ENCODE measurements around the gene TECPR1. TPM values are rescaled to one million over a fixed set of nuclear protein-coding genes. Genes with fewer than 3 reads are reported as not detected.
A peak's percentile ranks its signal among the peaks of the same experiment; 100 is the strongest.

TECPR1 gene
- total RNA-seq, 1 experiment from 2014 or later = 26.4 TPM

DNA sequence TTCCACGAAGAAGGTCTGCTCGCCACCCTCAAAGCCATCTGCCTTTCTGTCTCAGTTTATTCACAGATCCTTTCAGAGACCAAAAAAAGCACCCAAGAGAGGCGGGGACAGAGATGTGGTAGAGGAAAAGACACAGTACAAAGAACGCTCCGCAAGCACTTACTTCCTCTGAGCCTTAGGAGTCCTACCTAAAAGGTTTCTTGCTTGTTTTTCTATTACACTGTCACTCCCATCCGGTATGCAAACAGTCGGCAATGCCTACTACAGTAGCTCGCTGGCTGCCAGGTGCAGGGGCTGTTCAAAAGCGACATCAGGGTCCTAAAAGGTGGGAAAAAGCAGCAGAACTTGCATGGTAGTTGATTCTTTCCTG lies 816 bp downstream of the TECPR1 start:
- H3K36me3 ChIP-seq (ENCODE audit: control insufficient read depth, insufficient read depth, low read length) = no peaks in the 10 kb centered on the region
- peaks cover 8% of the 10 kb centered on the region; the same call in 1 of the 2 replicates for H3K4me1 ChIP-seq
- Mint-ChIP-seq H3K27ac (ENCODE audit: unreplicated experiment) (peak overlapping the region; percentile 85), H3K4me3 (ENCODE audit: unreplicated experiment) (peak overlapping the region; percentile 91), H3K4me1 (ENCODE audit: low read depth, unreplicated experiment) (peaks cover 9% of the 10 kb centered on the region), H3K9me3 (ENCODE audit: unreplicated experiment) (no peaks in the 10 kb centered on the region), H3K27me3 (ENCODE audit: insufficient read depth, unreplicated experiment) (no peaks in the 10 kb centered on the region), H3K36me3 (ENCODE audit: insufficient read depth, unreplicated experiment) (peaks cover 15% of the 10 kb centered on the region)
- H3K4me3 ChIP-seq (ENCODE audit: low read depth, low read length) = peak overlapping the region; percentile 68
- CTCF ChIA-PET = interaction anchor here (0.6 to 1.1 kb wide), 2 partner anchors 15 to 1235 kb away, joined by 3 to 10 read pairs; no protein-coding TSS in a partner anchor
- no peak for DNase-seq
- TF ChIP-seq, protein P1, sequence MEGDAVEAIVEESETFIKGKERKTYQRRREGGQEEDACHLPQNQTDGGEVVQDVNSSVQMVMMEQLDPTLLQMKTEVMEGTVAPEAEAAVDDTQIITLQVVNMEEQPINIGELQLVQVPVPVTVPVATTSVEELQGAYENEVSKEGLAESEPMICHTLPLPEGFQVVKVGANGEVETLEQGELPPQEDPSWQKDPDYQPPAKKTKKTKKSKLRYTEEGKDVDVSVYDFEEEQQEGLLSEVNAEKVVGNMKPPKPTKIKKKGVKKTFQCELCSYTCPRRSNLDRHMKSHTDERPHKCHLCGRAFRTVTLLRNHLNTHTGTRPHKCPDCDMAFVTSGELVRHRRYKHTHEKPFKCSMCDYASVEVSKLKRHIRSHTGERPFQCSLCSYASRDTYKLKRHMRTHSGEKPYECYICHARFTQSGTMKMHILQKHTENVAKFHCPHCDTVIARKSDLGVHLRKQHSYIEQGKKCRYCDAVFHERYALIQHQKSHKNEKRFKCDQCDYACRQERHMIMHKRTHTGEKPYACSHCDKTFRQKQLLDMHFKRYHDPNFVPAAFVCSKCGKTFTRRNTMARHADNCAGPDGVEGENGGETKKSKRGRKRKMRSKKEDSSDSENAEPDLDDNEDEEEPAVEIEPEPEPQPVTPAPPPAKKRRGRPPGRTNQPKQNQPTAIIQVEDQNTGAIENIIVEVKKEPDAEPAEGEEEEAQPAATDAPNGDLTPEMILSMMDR (IDR thresholded peaks at IDR 0.05; ENCODE audit: insufficient read depth in 1 of 2, low read depth in 1 of 2, low read length in 1 of 2, severe bottlenecking in 1 of 2, unreplicated experiment in 1 of 2) = no peak
- H3K9me3 ChIP-seq = no peaks in the 10 kb centered on the region
- intact Hi-C loops (cut with micrococcal nuclease; ENCODE audit: unreplicated experiment) = loop anchor here (1.0 kb wide), 1 partner anchor 30 kb away; the partner anchor contains the start of gene BRI3
- no peaks in the 10 kb centered on the region for H3K27me3 ChIP-seq (replicated peaks; ENCODE audit: control insufficient read depth, insufficient read depth, low read length)
- BruUV-seq (replicated peaks) = no TSS peak
- POLR2A ChIA-PET = interaction anchor here (0.6 kb wide), 1 partner anchor 9 kb away, joined by 4 read pairs; no protein-coding TSS in a partner anchor

- Mint-ChIP-seq H3K4me1 (ENCODE audit: low read depth, unreplicated experiment) (peaks cover 9% of the 10 kb centered on the region), H3K4me3 (ENCODE audit: unreplicated experiment) (peak overlapping the region; percentile 91), H3K27me3 (ENCODE audit: insufficient read depth, unreplicated experiment) (no peaks in the 10 kb centered on the region), H3K36me3 (ENCODE audit: insufficient read depth, unreplicated experiment) (peaks cover 15% of the 10 kb centered on the region), H3K27ac (ENCODE audit: unreplicated experiment) (peak overlapping the region; percentile 85), H3K9me3 (ENCODE audit: unreplicated experiment) (no peaks in the 10 kb centered on the region)
- Histone ChIP-seq H3K4me3 (ENCODE audit: low read depth, low read length) (peak overlapping the region; percentile 68), H3K36me3 (ENCODE audit: control insufficient read depth, insufficient read depth, low read length) (no peaks in the 10 kb centered on the region), H3K27me3 (replicated peaks; ENCODE audit: control insufficient read depth, insufficient read depth, low read length) (no peaks in the 10 kb centered on the region), H3K9me3 (no peaks in the 10 kb centered on the region), H3K4me1 (peaks cover 8% of the 10 kb centered on the region; the same call in 1 of the 2 replicates)
- DNase-seq = no peak
- BruUV-seq (replicated peaks) = TSS peak; percentile 59
- POLR2A ChIA-PET = no interaction called here
- intact Hi-C loops (cut with micrococcal nuclease; ENCODE audit: unreplicated experiment) = loop anchor here (1.0 kb wide), 1 partner anchor 31 kb away; the partner anchor contains the start of gene BRI3
- TF ChIP-seq, protein P1 (IDR thresholded peaks at IDR 0.05; ENCODE audit: insufficient read depth in 1 of 2, low read depth in 1 of 2, low read length in 1 of 2, severe bottlenecking in 1 of 2, unreplicated experiment in 1 of 2) = no peak
- CTCF ChIA-PET = interaction anchor here (0.6 to 1.3 kb wide), 3 partner anchors 15 to 1234 kb away, joined by 3 to 10 read pairs (median 3); no protein-coding TSS in a partner anchor
Observed at GRCh38 chr7:98250789-98251188, 1.2 kb downstream of the TECPR1 start.

DNA sequence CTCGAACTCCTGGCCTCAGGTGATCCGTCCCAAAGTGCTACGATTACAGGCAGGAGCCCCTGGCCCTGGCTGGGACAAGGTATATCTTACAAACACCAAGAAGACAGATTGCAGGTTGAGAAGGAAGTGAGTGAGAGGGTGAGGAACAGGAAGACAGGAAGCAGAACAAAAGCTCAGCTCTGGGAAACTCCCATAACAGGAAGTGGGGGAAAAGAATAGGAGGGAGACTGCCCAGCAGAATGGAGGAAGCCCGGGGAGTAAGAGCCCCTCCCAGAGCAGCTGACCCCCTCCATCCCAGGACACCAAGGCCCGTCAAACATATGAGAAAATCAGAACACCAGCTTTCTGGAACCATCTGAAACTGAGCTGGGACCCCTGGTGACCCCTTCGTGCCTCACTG lies 2.9 kb downstream of the TECPR1 start:
- TF ChIP-seq, protein P1 (IDR thresholded peaks at IDR 0.05; ENCODE audit: insufficient read depth in 1 of 2, low read depth in 1 of 2, low read length in 1 of 2, severe bottlenecking in 1 of 2, unreplicated experiment in 1 of 2) = no peak
- H3K27me3 ChIP-seq (replicated peaks; ENCODE audit: control insufficient read depth, insufficient read depth, low read length) = no peaks in the 10 kb centered on the region
- Mint-ChIP-seq H3K4me3 (ENCODE audit: unreplicated experiment) (no peak overlapping the region), H3K27me3 (ENCODE audit: insufficient read depth, unreplicated experiment) (no peaks in the 10 kb centered on the region), H3K4me1 (ENCODE audit: low read depth, unreplicated experiment) (peaks cover 9% of the 10 kb centered on the region), H3K27ac (ENCODE audit: unreplicated experiment) (no peak overlapping the region), H3K36me3 (ENCODE audit: insufficient read depth, unreplicated experiment) (peaks cover 15% of the 10 kb centered on the region), H3K9me3 (ENCODE audit: unreplicated experiment) (no peaks in the 10 kb centered on the region)
- POLR2A ChIA-PET = no interaction called here
- CTCF ChIA-PET = no interaction called here
- H3K4me1 ChIP-seq = peaks cover 8% of the 10 kb centered on the region; the same call in 1 of the 2 replicates
- no TSS peak for BruUV-seq (replicated peaks)
- no peak for DNase-seq
- no peaks in the 10 kb centered on the region for H3K9me3 ChIP-seq
- intact Hi-C loops (cut with micrococcal nuclease; ENCODE audit: unreplicated experiment) = no loop called here
- H3K4me3 ChIP-seq (ENCODE audit: low read depth, low read length) = no peak overlapping the region
- H3K36me3 ChIP-seq (ENCODE audit: control insufficient read depth, insufficient read depth, low read length) = no peaks in the 10 kb centered on the region
